C4-2B (cell line): ENCODE data around the gene ARHGAP21.
A peak's percentile ranks its signal among the peaks of the same experiment; 100 is the strongest.
"Not testable (repeated sequence)": the region's sequence is repeated elsewhere in the genome, so short reads cannot be mapped to it uniquely, and the experiment has no call there.

Experiments
- H3K27ac ChIP-seq: fragments of 450-650 bp; 2 replicates; pipeline ENCODE4 v1.5.1; 2017
- CTCF ChIP-seq: fragments of 450-650 bp; conservative IDR thresholded peaks from 2 replicates; pipeline ENCODE4 v1.5.1; 2017; ENCODE audit warnings: mild to moderate bottlenecking
- ZFX ChIP-seq: fragments of 450-650 bp; IDR thresholded peaks from 2 replicates; pipeline ENCODE4 v1.6.1; 2017

Gene ARHGAP21

GRCh38 chr10:24730811-24731210 is 7.1 kb upstream of the ARHGAP21 start:
- TF ChIP-seq CTCF (no peak), ZFX (no peak)
- H3K27ac ChIP-seq = no peak overlapping the region

- no peak for TF ChIP-seq CTCF
- TF ChIP-seq ZFX = no peak
- no peak overlapping the region for H3K27ac ChIP-seq
Observed at GRCh38 chr10:24727786-24728185, 4.1 kb upstream of the ARHGAP21 start.

- TF ChIP-seq ZFX = no peak
- no peak for TF ChIP-seq CTCF
- H3K27ac ChIP-seq = no peak overlapping the region
Observed at GRCh38 chr10:24726626-24727025, 2.9 kb upstream of the ARHGAP21 start.

DNA sequence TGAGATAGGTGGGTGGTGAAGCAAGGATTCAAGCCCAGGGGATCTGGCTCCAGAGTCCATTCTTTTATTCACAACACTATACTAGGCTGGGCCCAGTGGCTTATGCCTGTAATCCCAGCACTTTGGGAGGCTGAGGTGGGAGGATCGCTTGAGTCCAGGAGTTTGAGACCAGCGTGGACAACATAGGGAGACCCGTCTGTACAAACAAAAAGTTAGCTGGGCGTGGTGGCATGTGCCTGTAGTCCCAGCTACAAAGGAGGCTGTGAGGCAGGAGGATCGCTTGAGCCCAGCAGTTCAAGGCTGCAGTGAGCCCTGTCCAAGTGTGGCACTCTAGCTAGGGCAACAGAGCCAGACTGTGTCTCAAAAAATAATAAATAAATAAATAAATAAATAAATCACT is 2.3 kb upstream of the ARHGAP21 start:
- not testable (repeated sequence) for H3K27ac ChIP-seq

- H3K27ac ChIP-seq = peak overlapping the region; percentile 84
Observed at GRCh38 chr10:24724381-24725228, 918 bp upstream of the ARHGAP21 start.

GRCh38 chr10:24723386-24723787 is 300 bp downstream of the ARHGAP21 start:
- peak overlapping the region; percentile 84 for H3K27ac ChIP-seq
- TF ChIP-seq CTCF (peak; percentile 4; the same call in 1 of the 2 replicates), ZFX (peak; percentile 92)

More at GRCh38 chr10:24724381-24725228, 918 bp upstream of the ARHGAP21 start:
- no peak for TF ChIP-seq ZFX
- TF ChIP-seq CTCF = no peak

- H3K27ac ChIP-seq = peak overlapping the region; percentile 84
- TF ChIP-seq ZFX (peak; percentile 98), CTCF (0 out of 2 replicates have a peak, but pooled peaks have one; percentile 2)
Observed at GRCh38 chr10:24722676-24723385, 856 bp downstream of the ARHGAP21 start.
